ENCODE measurements around the gene RAB40A.

DNA sequence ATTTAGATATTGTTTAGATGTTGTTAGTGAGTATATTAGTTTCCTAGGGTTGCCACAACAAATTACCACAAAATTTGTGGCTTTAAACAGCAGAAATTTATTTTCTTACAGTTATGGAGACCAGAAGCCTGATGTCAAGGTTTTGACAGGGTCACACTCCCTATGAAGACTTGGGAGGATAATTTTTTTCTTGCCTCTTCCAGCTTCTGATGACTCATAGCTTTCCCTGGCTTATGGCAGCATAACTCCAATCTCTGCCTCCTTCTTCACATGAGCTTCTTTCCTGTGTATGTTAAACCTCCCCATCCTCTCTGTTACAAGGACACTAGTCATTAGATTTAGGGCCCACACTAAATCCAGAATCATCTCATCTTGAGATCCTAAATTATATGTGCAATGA is 20.9 kb upstream of the RAB40A start:
- TF ChIP-seq POLR2AphosphoS5 (IDR thresholded peaks at IDR 0.05; ENCODE audit: insufficient read depth in 1 of 2, low read depth in 1 of 2), result no peak
- TF ChIP-seq POLR2A (IDR thresholded peaks at IDR 0.05), result no peak
- TF ChIP-seq, protein P1, sequence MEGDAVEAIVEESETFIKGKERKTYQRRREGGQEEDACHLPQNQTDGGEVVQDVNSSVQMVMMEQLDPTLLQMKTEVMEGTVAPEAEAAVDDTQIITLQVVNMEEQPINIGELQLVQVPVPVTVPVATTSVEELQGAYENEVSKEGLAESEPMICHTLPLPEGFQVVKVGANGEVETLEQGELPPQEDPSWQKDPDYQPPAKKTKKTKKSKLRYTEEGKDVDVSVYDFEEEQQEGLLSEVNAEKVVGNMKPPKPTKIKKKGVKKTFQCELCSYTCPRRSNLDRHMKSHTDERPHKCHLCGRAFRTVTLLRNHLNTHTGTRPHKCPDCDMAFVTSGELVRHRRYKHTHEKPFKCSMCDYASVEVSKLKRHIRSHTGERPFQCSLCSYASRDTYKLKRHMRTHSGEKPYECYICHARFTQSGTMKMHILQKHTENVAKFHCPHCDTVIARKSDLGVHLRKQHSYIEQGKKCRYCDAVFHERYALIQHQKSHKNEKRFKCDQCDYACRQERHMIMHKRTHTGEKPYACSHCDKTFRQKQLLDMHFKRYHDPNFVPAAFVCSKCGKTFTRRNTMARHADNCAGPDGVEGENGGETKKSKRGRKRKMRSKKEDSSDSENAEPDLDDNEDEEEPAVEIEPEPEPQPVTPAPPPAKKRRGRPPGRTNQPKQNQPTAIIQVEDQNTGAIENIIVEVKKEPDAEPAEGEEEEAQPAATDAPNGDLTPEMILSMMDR (IDR thresholded peaks at IDR 0.05), result no peak

All from vagina (tissue), 2 donors.